Measurements from ENCODE around the gene C17orf113. TPM values are rescaled to one million over a fixed set of nuclear protein-coding genes. Genes with fewer than 3 reads are reported as not detected.

The C17orf113 gene
- total and polyA plus RNA-seq, 2 of the 13 experiments (the other 11 are each of a cell fraction or from before 2014, with no cell fraction given) = 0.87 to 1.1 TPM

GRCh38 chr17:42018339-42018738, 32.1 kb downstream of the C17orf113 start (continued):
- TF ChIP-seq POLR2A (IDR thresholded peaks at IDR 0.05; ENCODE audit: insufficient read depth in 1 of 2, low read depth in 2 of 2, low read length in 2 of 2) = peak; percentile 27 to 69; a peak in 3 of 4 replicates
- TF ChIP-seq DRAP1 (CRISPR knock-in tag; IDR thresholded peaks at IDR 0.05) = peak; percentile 65
- peak; percentile 58 for TF ChIP-seq POLR2AphosphoS5 (IDR thresholded peaks at IDR 0.05; ENCODE audit: low read depth, low read length)
- no peak for TF ChIP-seq GPBP1L1 (CRISPR knock-in tag; IDR thresholded peaks at IDR 0.05)
- TF ChIP-seq RAD21 (CRISPR knock-in tag; IDR thresholded peaks at IDR 0.05) = no peak
- TF ChIP-seq KDM2A (CRISPR knock-in tag; IDR thresholded peaks at IDR 0.05; ENCODE audit: borderline replicate concordance, low read depth) = no peak
- no peak for TF ChIP-seq ZNF30 (CRISPR knock-in tag; IDR thresholded peaks at IDR 0.05)
- no peak for TF ChIP-seq REL (CRISPR knock-in tag; conservative IDR thresholded peaks at IDR 0.05)
- no peak for TF ChIP-seq ZNF460 (CRISPR knock-in tag; IDR thresholded peaks at IDR 0.05; ENCODE audit: borderline replicate concordance)
- no peak for TF ChIP-seq RBM39 (IDR thresholded peaks at IDR 0.05; ENCODE audit: low read depth, low read length, poor library complexity, severe bottlenecking)
- no peak for TF ChIP-seq EZH2 (conservative IDR thresholded peaks at IDR 0.05; ENCODE audit: low read depth, low read length)
- no peak for TF ChIP-seq TAF15 (IDR thresholded peaks at IDR 0.05; ENCODE audit: low read depth, low read length, poor library complexity, severe bottlenecking)
- peak; percentile 86 for TF ChIP-seq PRDM10 (CRISPR knock-in tag; IDR thresholded peaks at IDR 0.05; ENCODE audit: low read depth)
- TF ChIP-seq GLMP (CRISPR knock-in tag; IDR thresholded peaks at IDR 0.05; ENCODE audit: borderline replicate concordance) = no peak
- no peak for TF ChIP-seq ZNF407 (CRISPR knock-in tag; IDR thresholded peaks at IDR 0.05; ENCODE audit: not compliant biosample characterization)

All from HepG2 (cell line).